Mesothelial cell of epicardium (in vitro differentiated cells): ENCODE measurements around the gene INSIG1. TPM values are rescaled to one million over a fixed set of nuclear protein-coding genes. Genes with fewer than 3 reads are reported as not detected.

Source experiments
- DNase-seq, 2 experiments: peaks; one replicate each; pipeline ENCODE4 v3.0.0; 2021; ENCODE audit warnings: low spot score in 2 of 2; ENCODE audit not compliant: unreplicated experiment in 2 of 2
- H3K27ac Mint-ChIP-seq: 2 replicates; pipeline ENCODE4 v1.8.0; 2021; ENCODE audit warnings: mixed read lengths
- H3K27me3 Mint-ChIP-seq: 2 replicates; pipeline ENCODE4 v1.8.0; 2021; ENCODE audit warnings: low read depth, mixed read lengths
- H3K36me3 Mint-ChIP-seq: 2 replicates; pipeline ENCODE4 v1.8.0; 2021; ENCODE audit warnings: mixed read lengths
- H3K4me1 Mint-ChIP-seq: 2 replicates; pipeline ENCODE4 v1.8.0; 2021; ENCODE audit warnings: mixed read lengths
- H3K4me3 Mint-ChIP-seq: 2 replicates; pipeline ENCODE4 v1.8.0; 2021; ENCODE audit warnings: mild to moderate bottlenecking, moderate library complexity, mixed read lengths
- H3K9me3 Mint-ChIP-seq: 2 replicates; pipeline ENCODE4 v1.8.0; 2021; ENCODE audit warnings: mixed read lengths
- total RNA-seq: library from RNA; stranded (reverse); gene quantifications from 3 replicates; pipeline ENCODE4 v1.2.1, GENCODE V29; 2021
- TF ChIP-seq, protein P1 (sequence below): fragments of 200-600 bp; sonication (generic); IDR thresholded peaks from one replicate; pipeline ENCODE4 v1.5.0; 2021; ENCODE audit warnings: antibody characterized with exemption; ENCODE audit not compliant: unreplicated experiment

The INSIG1 gene
- total RNA-seq, 1 donor from 2014 or later: 38.2 TPM

DNA sequence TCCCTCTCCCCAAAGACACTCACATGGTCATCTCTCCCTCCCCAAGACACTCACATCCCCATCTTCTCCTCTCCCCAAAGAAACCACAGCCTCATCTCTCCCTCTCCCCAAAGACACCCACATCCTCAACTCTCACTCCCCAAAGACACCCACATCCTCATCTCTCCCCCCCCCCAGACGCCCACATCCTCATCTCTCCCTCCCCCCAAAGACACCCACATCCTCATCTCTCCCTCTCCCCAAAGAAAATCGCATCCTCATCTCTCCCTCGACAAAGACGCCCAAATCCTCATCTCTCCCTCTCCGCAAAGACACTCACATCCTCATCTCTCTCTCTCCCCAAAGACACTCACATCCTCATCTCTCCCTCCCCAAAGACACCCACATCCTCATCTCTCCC is 31.5 kb downstream of the INSIG1 start:
- Mint-ChIP-seq H3K9me3 (no peaks in the 10 kb centered on the region), H3K36me3 (no peaks in the 10 kb centered on the region), H3K27me3 (peaks cover 17% of the 10 kb centered on the region), H3K4me1 (no peaks in the 10 kb centered on the region), H3K4me3 (no peak overlapping the region), H3K27ac (no peak overlapping the region)
- DNase-seq: no peak
- TF ChIP-seq, protein P1, sequence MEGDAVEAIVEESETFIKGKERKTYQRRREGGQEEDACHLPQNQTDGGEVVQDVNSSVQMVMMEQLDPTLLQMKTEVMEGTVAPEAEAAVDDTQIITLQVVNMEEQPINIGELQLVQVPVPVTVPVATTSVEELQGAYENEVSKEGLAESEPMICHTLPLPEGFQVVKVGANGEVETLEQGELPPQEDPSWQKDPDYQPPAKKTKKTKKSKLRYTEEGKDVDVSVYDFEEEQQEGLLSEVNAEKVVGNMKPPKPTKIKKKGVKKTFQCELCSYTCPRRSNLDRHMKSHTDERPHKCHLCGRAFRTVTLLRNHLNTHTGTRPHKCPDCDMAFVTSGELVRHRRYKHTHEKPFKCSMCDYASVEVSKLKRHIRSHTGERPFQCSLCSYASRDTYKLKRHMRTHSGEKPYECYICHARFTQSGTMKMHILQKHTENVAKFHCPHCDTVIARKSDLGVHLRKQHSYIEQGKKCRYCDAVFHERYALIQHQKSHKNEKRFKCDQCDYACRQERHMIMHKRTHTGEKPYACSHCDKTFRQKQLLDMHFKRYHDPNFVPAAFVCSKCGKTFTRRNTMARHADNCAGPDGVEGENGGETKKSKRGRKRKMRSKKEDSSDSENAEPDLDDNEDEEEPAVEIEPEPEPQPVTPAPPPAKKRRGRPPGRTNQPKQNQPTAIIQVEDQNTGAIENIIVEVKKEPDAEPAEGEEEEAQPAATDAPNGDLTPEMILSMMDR: no peak

DNA sequence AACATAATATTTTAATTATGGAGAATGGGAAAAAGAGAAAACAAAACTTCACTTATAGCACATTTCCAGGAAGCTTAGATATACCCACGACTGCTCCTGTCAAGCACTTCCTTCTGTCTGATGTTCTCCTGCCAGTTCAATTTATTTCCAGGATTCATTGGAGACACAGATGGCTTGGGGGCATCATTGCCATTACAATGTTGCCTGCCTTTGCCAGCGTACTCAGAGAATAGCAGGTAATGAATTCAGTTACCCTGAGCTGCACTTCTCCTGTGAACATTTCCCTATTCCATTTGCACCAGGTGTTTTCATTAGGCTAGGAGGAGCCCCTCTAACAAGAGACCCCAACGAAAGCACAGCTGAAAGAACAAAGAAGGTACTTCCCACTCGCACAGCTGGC is 33.7 kb downstream of the INSIG1 start:
- H3K27ac Mint-ChIP-seq: no peak overlapping the region
- no peaks in the 10 kb centered on the region for H3K9me3 Mint-ChIP-seq
- no peak overlapping the region for H3K4me3 Mint-ChIP-seq
- no peak for DNase-seq
- H3K4me1 Mint-ChIP-seq: no peaks in the 10 kb centered on the region
- no peaks in the 10 kb centered on the region for H3K36me3 Mint-ChIP-seq
- H3K27me3 Mint-ChIP-seq: peaks cover 10% of the 10 kb centered on the region
- TF ChIP-seq, protein P1: no peak

DNA sequence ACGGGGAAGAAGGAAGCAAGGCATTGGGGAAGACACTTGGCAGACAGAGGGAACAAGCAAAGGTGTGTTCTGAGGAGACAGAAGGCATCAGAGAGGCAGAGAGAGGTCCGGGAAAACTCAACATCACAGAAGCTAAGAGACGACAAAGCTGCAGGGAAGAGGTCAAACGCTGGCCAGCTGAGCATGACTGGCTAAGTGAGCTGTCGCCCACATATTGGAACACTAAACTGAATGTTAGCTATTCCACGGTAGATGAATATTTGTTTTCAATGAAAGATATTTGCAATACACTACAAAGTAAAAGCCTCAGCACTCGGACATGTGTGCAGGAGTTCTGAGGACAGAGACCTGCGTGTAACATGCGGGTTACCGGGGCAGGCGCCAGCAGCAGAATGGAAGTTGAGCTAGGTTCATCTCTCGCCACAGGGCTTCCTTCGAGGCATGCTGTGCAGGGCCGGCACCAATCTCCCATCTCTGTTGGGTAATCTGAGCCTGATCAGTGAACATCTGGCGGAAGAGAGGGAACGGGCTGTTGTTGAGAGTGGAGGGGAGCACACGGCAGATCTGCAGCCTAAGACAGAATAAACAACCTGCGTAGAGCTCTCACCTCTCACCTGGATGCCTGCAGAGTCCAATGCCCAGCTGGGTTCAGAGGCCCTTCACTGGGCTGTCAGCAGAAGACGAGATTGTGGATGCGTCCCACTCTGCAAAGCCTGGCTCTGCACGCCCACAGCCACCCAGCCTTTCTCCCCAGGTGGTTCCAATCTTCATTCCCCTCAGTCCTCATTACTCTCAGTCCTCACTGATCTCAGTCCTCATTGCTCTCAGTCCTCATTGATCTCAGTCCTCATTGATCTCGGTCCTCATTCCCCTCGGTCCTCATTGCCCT is 35.9 kb downstream of the INSIG1 start:
- Mint-ChIP-seq H3K9me3 (no peaks in the 10 kb centered on the region), H3K4me3 (no peak overlapping the region), H3K4me1 (no peaks in the 10 kb centered on the region), H3K27me3 (peaks cover 9% of the 10 kb centered on the region), H3K36me3 (no peaks in the 10 kb centered on the region), H3K27ac (no peak overlapping the region)
- DNase-seq: no peak
- TF ChIP-seq, protein P1: no peak

DNA sequence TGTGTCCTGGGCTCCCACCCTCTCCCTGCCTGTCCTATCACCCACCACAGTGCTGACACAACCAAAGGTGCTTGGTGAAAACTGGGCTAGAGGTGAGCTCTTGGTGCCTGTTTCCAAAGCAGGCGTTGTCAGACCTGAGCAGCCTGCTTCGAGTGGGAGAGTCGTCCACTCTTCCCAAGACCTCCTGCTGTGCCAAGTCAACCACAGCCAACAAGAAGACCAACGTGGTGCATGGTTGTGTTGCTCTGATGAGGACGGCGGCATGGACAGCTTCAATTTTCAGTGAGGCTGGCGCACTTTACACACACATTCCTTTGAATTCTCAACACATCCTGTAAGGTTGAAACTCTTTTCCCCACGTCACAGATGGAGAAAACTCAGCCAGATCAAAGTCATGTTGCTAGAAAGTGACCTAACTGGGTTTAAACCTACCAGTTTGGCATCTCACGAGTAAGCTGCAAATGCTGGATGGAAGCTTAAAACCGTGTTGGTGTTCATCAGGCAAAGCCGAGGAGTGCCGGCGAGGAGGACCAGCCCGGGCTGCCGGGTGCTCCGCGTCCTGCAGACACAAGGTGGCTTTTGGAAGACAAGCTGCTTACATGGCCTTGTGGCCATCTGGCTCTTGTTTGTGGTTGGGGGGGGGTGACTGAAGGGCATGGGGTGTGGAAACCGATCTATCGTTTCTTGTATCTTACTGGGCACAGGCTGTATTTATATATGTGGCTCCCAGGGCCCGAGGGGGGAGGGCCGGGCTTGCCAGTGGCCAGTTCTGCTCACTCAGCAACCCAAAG is 39.3 kb downstream of the INSIG1 start:
- Mint-ChIP-seq H3K27me3 (peaks cover 17% of the 10 kb centered on the region), H3K4me1 (no peaks in the 10 kb centered on the region), H3K9me3 (no peaks in the 10 kb centered on the region), H3K36me3 (no peaks in the 10 kb centered on the region), H3K4me3 (no peak overlapping the region), H3K27ac (no peak overlapping the region)
- DNase-seq: no peak
- TF ChIP-seq, protein P1: no peak

DNA sequence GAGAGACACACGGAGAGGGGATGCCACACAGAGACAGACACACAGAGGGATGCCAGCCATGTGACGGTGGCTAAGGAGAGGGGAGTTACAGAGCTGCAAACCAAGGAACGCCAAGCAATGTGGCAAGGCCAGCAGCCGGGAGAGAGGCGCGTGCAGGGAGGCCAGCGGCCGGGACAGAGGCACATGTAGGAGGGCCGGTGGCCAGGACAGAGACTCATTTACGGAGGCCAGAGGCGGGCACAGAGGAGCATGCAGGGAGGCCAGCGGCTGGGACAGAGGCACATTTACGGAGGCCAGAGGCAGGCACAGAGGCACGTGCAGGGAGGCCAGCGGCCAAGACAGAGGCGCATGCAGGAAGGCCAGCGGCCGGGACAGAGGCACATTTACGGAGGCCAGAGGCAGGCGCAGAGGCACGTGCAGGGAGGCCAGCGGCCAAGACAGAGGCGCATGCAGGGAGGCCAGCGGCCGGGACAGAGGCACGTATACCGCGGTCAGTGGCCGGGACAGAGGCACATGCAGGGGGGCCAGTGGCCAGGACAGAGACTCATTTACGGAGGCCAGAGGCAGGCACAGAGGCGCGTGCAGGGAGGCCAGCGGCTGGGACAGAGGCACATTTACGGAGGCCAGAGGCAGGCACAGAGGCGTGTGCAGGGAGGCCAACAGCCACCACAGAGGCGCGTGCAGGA is 40.4 kb downstream of the INSIG1 start:
- Mint-ChIP-seq H3K4me1 (no peaks in the 10 kb centered on the region), H3K9me3 (no peaks in the 10 kb centered on the region), H3K27ac (no peak overlapping the region), H3K4me3 (no peak overlapping the region), H3K27me3 (peaks cover 21% of the 10 kb centered on the region), H3K36me3 (no peaks in the 10 kb centered on the region)
- TF ChIP-seq, protein P1: no peak
- no peak for DNase-seq
